ENCODE measurements around the gene CEP85. TPM values are rescaled to one million over a fixed set of nuclear protein-coding genes. Genes with fewer than 3 reads are reported as not detected.
A peak's percentile ranks its signal among the peaks of the same experiment; 100 is the strongest.

The CEP85 gene
- total and polyA plus RNA-seq, 9 of the 15 experiments (the other 6 are each of a cell fraction or from before 2014, with no cell fraction given): 42.1 to 140 (median 92.6) TPM

GRCh38 chr1:26279456-26280332 is 45.7 kb downstream of the CEP85 start, which contains the start of gene SH3BGRL3 (continued):
- TF ChIP-seq NR3C1 (CRISPR knock-in tag; IDR thresholded peaks at IDR 0.05) (0 out of 2 replicates have a peak, but pooled peaks have one; percentile 24), SIX5 (IDR thresholded peaks at IDR 0.05; ENCODE audit: borderline replicate concordance in 1 of 2, insufficient read depth in 1 of 2, low read depth in 1 of 2, low read length in 2 of 2) (no peak), RBM15 (IDR thresholded peaks at IDR 0.05; ENCODE audit: insufficient read depth, low read length) (no peak), NFIX (CRISPR knock-in tag; IDR thresholded peaks at IDR 0.05; ENCODE audit: low read depth) (no peak), PHF8 (IDR thresholded peaks at IDR 0.05; ENCODE audit: borderline replicate concordance, low read length) (peak; percentile 63; the same call in 1 of the 2 replicates), FOXK2 (conservative IDR thresholded peaks at IDR 0.05 in 1 of 2, IDR thresholded peaks at IDR 0.05 in 1 of 2; ENCODE audit: low read depth in 2 of 2) (no peak), SAP30 (IDR thresholded peaks at IDR 0.05; ENCODE audit: borderline replicate concordance, insufficient read depth, low read depth, low read length, poor library complexity, severe bottlenecking) (peak; percentile 87), GABPB1 (CRISPR knock-in tag; IDR thresholded peaks at IDR 0.05) (peak; percentile 83), BMI1 (IDR thresholded peaks at IDR 0.05; ENCODE audit: low read length) (no peak), HNRNPLL (IDR thresholded peaks at IDR 0.05; ENCODE audit: low read depth, low read length, poor library complexity, severe bottlenecking) (peak; percentile 53), HDAC8 (tag; IDR thresholded peaks at IDR 0.05) (no peak), KLF6 (CRISPR knock-in tag; IDR thresholded peaks at IDR 0.05; ENCODE audit: borderline replicate concordance) (no peak), CREBBP (IDR thresholded peaks at IDR 0.05; ENCODE audit: low read depth, low read length) (no peak), PKNOX1 (IDR thresholded peaks at IDR 0.05) (peak; percentile 24; the same call in 1 of the 2 replicates), DMBX1 (CRISPR knock-in tag; IDR thresholded peaks at IDR 0.05; ENCODE audit: borderline replicate concordance) (peak; percentile 10; the same call in 1 of the 2 replicates), PBX2 (CRISPR knock-in tag; IDR thresholded peaks at IDR 0.05; ENCODE audit: low read depth) (no peak), PBX2 (tag; conservative IDR thresholded peaks at IDR 0.05; ENCODE audit: low read depth) (no peak), MCM3 (IDR thresholded peaks at IDR 0.05) (no peak), ZBTB12 (CRISPR knock-in tag; IDR thresholded peaks at IDR 0.05) (no peak), ZNF785 (CRISPR knock-in tag; IDR thresholded peaks at IDR 0.05) (peak; percentile 82)
- TF ChIP-seq, protein P1, sequence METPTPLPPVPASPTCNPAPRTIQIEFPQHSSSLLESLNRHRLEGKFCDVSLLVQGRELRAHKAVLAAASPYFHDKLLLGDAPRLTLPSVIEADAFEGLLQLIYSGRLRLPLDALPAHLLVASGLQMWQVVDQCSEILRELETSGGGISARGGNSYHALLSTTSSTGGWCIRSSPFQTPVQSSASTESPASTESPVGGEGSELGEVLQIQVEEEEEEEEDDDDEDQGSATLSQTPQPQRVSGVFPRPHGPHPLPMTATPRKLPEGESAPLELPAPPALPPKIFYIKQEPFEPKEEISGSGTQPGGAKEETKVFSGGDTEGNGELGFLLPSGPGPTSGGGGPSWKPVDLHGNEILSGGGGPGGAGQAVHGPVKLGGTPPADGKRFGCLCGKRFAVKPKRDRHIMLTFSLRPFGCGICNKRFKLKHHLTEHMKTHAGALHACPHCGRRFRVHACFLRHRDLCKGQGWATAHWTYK (CRISPR knock-in tag; IDR thresholded peaks at IDR 0.05): peak; percentile 85; the same call in 1 of the 2 replicates

Measured in K562 (cell line).